Nephron progenitor cell (in vitro differentiated cells): ENCODE results near the gene INPP5B.

Source experiments
- DNase-seq: peaks from one replicate; pipeline ENCODE4 v3.0.0; 2021
- H3K27ac Mint-ChIP-seq: 2 replicates; pipeline ENCODE4 v1.8.0; 2021; ENCODE audit warnings: mild to moderate bottlenecking, moderate library complexity, mixed read lengths
- H3K27me3 Mint-ChIP-seq: 2 replicates; pipeline ENCODE4 v1.8.0; 2021; ENCODE audit warnings: mild to moderate bottlenecking, low read depth, mixed read lengths; ENCODE audit not compliant: poor library complexity
- H3K36me3 Mint-ChIP-seq: 2 replicates; pipeline ENCODE4 v1.8.0; 2021; ENCODE audit warnings: low read depth, mixed read lengths
- H3K4me1 Mint-ChIP-seq: 2 replicates; pipeline ENCODE4 v1.8.0; 2021; ENCODE audit warnings: mixed read lengths
- H3K4me3 Mint-ChIP-seq: 2 replicates; pipeline ENCODE4 v1.8.0; 2021; ENCODE audit warnings: mild to moderate bottlenecking, moderate library complexity, mixed read lengths
- H3K9me3 Mint-ChIP-seq: 2 replicates; pipeline ENCODE4 v1.8.0; 2021; ENCODE audit warnings: mild to moderate bottlenecking, moderate library complexity, mixed read lengths
- CTCF ChIP-seq: fragments of 200-600 bp; sonication (generic); IDR thresholded peaks from 2 replicates; pipeline ENCODE4 v1.5.0; 2021; ENCODE audit warnings: antibody characterized with exemption

INPP5B gene

GRCh38 chr1:37932759-37933158 lies 14.1 kb downstream of the INPP5B start:
- H3K27me3 Mint-ChIP-seq: peaks cover 3% of the 10 kb centered on the region
- TF ChIP-seq CTCF: no peak
- H3K4me1 Mint-ChIP-seq: peaks cover 25% of the 10 kb centered on the region
- peak overlapping the region; percentile 57 for H3K27ac Mint-ChIP-seq
- H3K4me3 Mint-ChIP-seq: peak overlapping the region; percentile 92
- DNase-seq: no peak
- no peaks in the 10 kb centered on the region for H3K9me3 Mint-ChIP-seq
- H3K36me3 Mint-ChIP-seq: peaks cover 16% of the 10 kb centered on the region

- peak overlapping the region; percentile 84 for H3K27ac Mint-ChIP-seq
- peaks cover 21% of the 10 kb centered on the region for H3K36me3 Mint-ChIP-seq
- H3K27me3 Mint-ChIP-seq: peaks cover 3% of the 10 kb centered on the region
- H3K4me1 Mint-ChIP-seq: peaks cover 25% of the 10 kb centered on the region
- no peak for TF ChIP-seq CTCF
- peak overlapping the region; percentile 92 for H3K4me3 Mint-ChIP-seq
- peak; percentile 99 for DNase-seq
- H3K9me3 Mint-ChIP-seq: no peaks in the 10 kb centered on the region
Measured at GRCh38 chr1:37931361-37932158, 15.3 kb downstream of the INPP5B start.

- Mint-ChIP-seq H3K4me3 (peak overlapping the region; percentile 92), H3K27ac (no peak overlapping the region), H3K36me3 (peaks cover 17% of the 10 kb centered on the region), H3K4me1 (peaks cover 25% of the 10 kb centered on the region), H3K27me3 (peaks cover 3% of the 10 kb centered on the region), H3K9me3 (no peaks in the 10 kb centered on the region)
- no peak for TF ChIP-seq CTCF
- no peak for DNase-seq
Measured at GRCh38 chr1:37931102-37931360, 15.8 kb downstream of the INPP5B start.

GRCh38 chr1:37930246-37931101 lies 16.4 kb downstream of the INPP5B start:
- Mint-ChIP-seq H3K27me3 (peaks cover 3% of the 10 kb centered on the region), H3K9me3 (no peaks in the 10 kb centered on the region), H3K27ac (peak overlapping the region; percentile 27), H3K4me1 (peaks cover 25% of the 10 kb centered on the region), H3K4me3 (peak overlapping the region; percentile 92), H3K36me3 (peaks cover 13% of the 10 kb centered on the region)
- TF ChIP-seq CTCF: no peak
- no peak for DNase-seq

GRCh38 chr1:37926038-37926924 lies 20.6 kb downstream of the INPP5B start:
- Mint-ChIP-seq H3K9me3 (no peaks in the 10 kb centered on the region), H3K27ac (no peak overlapping the region)

More at GRCh38 chr1:37926038-37926924, 20.6 kb downstream of the INPP5B start:
- Mint-ChIP-seq H3K4me3 (no peak overlapping the region), H3K27me3 (no peaks in the 10 kb centered on the region), H3K4me1 (peaks cover 12% of the 10 kb centered on the region), H3K36me3 (peaks cover 5% of the 10 kb centered on the region)
- TF ChIP-seq CTCF: no peak
- no peak for DNase-seq
